CD4-positive, CD25-positive, alpha-beta regulatory T cell (primary cell): ENCODE results near the gene ZAP70. TPM values are rescaled to one million over a fixed set of nuclear protein-coding genes. Genes with fewer than 3 reads are reported as not detected.

Experiments
- ATAC-seq, 2 donors: fragments of 150-1000 bp; cut with Tn5 transposase; one replicate each; pipeline ENCODE4 v1.10.0; 2021; ENCODE audit warnings: low read depth in 2 of 2, moderate number of reproducible peaks in 2 of 2, moderate library complexity in 1 of 2
- DNase-seq, 3 donors: peaks; one replicate each; pipeline versions ENCODE4 v3.0.0 to v3.0.0-alpha.2; 2012 to 2022; ENCODE audit warnings: mixed read lengths in 1 of 3
- H3K27ac ChIP-seq: one replicate; pipeline ENCODE4 v1.7.0; 2013; ENCODE audit warnings: mild to moderate bottlenecking, low read length; ENCODE audit not compliant: insufficient read depth, poor library complexity, severe bottlenecking
- H3K27me3 ChIP-seq: one replicate; pipeline ENCODE4 v1.7.0; 2013; ENCODE audit warnings: low read length; ENCODE audit not compliant: control insufficient read depth, insufficient read depth
- H3K36me3 ChIP-seq: one replicate; pipeline ENCODE4 v1.7.0; 2013; ENCODE audit warnings: mild to moderate bottlenecking, low read length, moderate library complexity; ENCODE audit not compliant: control insufficient read depth, insufficient read depth
- H3K4me1 ChIP-seq: 2 replicates; pipeline ENCODE4 v1.7.0; 2013; ENCODE audit warnings: mild to moderate bottlenecking, low read length; ENCODE audit not compliant: insufficient read depth, control insufficient read depth, poor library complexity, severe bottlenecking
- H3K4me3 ChIP-seq: one replicate; pipeline ENCODE4 v1.7.0; 2013; ENCODE audit warnings: low read depth, mild to moderate bottlenecking, low read length, moderate library complexity
- H3K9me3 ChIP-seq, 2 experiments: 1 replicate in 1 of 2; 2 replicates in 1 of 2; pipeline ENCODE4 v1.7.0; 2013; ENCODE audit warnings: low read length in 2 of 2, mild to moderate bottlenecking in 1 of 2, moderate library complexity in 1 of 2; ENCODE audit not compliant: control insufficient read depth in 2 of 2
- H3K27ac Mint-ChIP-seq, 3 donors: one replicate each; pipeline ENCODE4 v1.8.0; 2020 to 2022; ENCODE audit warnings: mild to moderate bottlenecking in 3 of 3, mixed read lengths in 3 of 3, moderate library complexity in 2 of 3
- H3K27me3 Mint-ChIP-seq: one replicate; pipeline ENCODE4 v1.8.0; 2022; ENCODE audit warnings: mild to moderate bottlenecking, mixed read lengths
- H3K36me3 Mint-ChIP-seq: one replicate; pipeline ENCODE4 v1.8.0; 2020; ENCODE audit warnings: mixed read lengths
- H3K4me1 Mint-ChIP-seq, 4 donors: one replicate each; pipeline ENCODE4 v1.8.0; 2020 to 2022; ENCODE audit warnings: mixed read lengths in 4 of 4, mild to moderate bottlenecking in 1 of 4
- H3K4me3 Mint-ChIP-seq, 4 donors: one replicate each; pipeline ENCODE4 v1.8.0; 2020 to 2022; ENCODE audit warnings: mild to moderate bottlenecking in 4 of 4, mixed read lengths in 4 of 4, moderate library complexity in 3 of 4
- H3K9me3 Mint-ChIP-seq, 7 donors: one replicate each; pipeline ENCODE4 v1.8.0; 2020 to 2022; ENCODE audit warnings: mixed read lengths in 7 of 7, mild to moderate bottlenecking in 3 of 7, moderate library complexity in 2 of 7
- polyA plus RNA-seq, 4 donors: library from polyadenylated mRNA; unstranded; fragments of 300-500 nt; fragmentation: Illumina TruSeq; gene quantifications; one replicate each; pipeline ENCODE4 v1.2.3, GENCODE V29; 2021
- total RNA-seq: library from RNA; stranded (reverse); gene quantifications from one replicate; pipeline ENCODE4 v1.2.3, GENCODE V29; 2022

ZAP70 gene
- total and polyA plus RNA-seq, 5 donors from 2014 or later: 104 to 431 (median 133) TPM

DNA sequence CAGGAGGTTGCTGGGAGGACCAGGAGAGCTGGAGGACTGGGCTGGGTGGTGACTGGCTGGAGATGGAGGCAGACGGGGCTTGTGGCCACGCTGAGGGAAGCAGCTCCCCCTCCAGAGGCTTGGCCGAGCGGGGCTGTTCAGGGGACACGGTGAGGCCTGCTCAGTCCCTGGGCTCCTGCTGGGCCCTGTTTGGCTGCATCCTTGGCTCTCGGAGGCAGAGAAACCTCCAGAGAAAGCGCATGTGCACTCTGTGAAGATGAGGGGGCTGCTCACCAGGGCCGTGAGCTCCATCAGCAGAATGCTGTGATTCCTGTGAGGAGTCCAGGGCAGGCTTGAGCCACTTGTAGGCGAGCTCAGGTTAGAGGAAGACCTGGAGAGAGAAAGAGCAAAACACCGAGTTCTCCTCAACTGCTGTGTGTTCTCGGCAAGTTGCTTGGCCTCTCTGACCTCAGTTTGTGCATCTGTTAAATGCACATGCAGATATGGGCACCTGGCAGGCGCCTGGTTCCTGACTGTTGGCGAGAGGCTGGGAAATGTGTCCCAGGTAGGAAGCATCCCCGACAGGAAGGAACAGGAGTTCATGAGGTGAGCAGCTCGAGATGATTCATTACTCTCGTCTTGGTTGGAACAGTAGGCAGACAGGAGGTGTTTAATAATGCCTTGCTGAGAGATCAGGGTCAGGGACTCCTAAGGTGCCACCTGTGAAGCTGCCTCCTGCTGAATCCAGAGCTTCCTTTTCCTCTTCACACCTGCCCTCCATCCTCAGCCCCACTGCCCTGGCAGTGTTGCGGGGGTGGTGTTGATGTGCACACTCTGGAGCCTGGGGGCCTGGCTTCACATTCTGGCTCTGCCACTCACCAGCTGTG is 941 bp downstream of the ZAP70 start:
- H3K4me1 Mint-ChIP-seq: peaks cover 14 to 91% (median 64%) of the 10 kb centered on the region in 4 donors
- peak overlapping the region; percentile 92 for H3K27ac ChIP-seq
- peak overlapping the region; percentile 93 for H3K4me3 ChIP-seq
- H3K9me3 ChIP-seq: no peaks in the 10 kb centered on the region
- H3K27ac Mint-ChIP-seq: peak overlapping the region; percentile 100
- peaks cover 32% of the 10 kb centered on the region for H3K36me3 Mint-ChIP-seq
- no peaks in the 10 kb centered on the region for H3K27me3 ChIP-seq
- peak overlapping the region; percentile 92 to 99 (median 96) for H3K4me3 Mint-ChIP-seq
- H3K36me3 ChIP-seq: no peaks in the 10 kb centered on the region
- H3K4me1 ChIP-seq: peaks cover 85% of the 10 kb centered on the region
- no peaks in the 10 kb centered on the region for H3K27me3 Mint-ChIP-seq
- DNase-seq (peak in 1 of 3 donors; percentile 41), ATAC-seq (no peak)
- no peaks in the 10 kb centered on the region for H3K9me3 Mint-ChIP-seq

DNA sequence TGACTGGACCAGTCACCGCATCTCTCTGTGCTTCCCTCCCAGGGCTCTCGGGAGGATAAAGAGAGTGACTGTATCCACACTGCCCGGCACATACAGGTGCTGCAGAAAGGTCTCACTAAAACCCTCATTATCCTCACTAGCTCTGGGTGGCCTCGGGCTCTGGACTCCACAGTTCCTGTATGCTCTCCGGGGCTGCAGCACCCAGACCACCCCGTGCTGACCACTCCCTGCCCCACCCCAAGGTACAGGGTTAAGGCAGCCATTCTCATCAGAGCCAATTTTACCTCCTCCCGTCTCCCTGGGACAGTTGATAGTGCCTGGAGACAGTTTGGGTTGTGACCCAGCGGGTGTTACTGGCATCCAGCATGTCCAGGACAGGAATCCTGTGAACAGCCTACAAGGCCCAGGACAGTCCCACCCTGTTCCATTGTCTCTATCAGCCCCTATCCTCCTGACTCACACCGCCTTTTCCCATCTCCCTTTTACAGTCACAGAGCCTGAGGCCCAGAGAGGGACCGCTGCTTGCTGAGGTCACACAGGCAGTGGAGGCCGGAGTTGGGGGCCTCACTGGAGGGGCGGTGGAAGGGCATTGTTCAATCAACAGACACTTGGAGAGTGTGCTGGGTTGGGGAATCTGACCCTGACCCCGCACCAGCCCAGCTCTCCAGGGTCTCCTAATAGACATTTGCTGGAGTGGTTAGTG is 1.7 kb downstream of the ZAP70 start:
- H3K27ac Mint-ChIP-seq: peak overlapping the region; percentile 100
- Histone ChIP-seq H3K27me3 (no peaks in the 10 kb centered on the region), H3K9me3 (no peaks in the 10 kb centered on the region), H3K4me3 (peak overlapping the region; percentile 93), H3K4me1 (peaks cover 86% of the 10 kb centered on the region), H3K36me3 (peaks cover 4% of the 10 kb centered on the region), H3K27ac (peak overlapping the region; percentile 92)
- H3K9me3 Mint-ChIP-seq: no peaks in the 10 kb centered on the region
- H3K27me3 Mint-ChIP-seq: no peaks in the 10 kb centered on the region
- DNase-seq: no peak
- H3K36me3 Mint-ChIP-seq: peaks cover 32% of the 10 kb centered on the region
- peaks cover 11 to 92% (median 67%) of the 10 kb centered on the region in 4 donors for H3K4me1 Mint-ChIP-seq
- peak overlapping the region; percentile 92 to 99 (median 96) for H3K4me3 Mint-ChIP-seq
- no peak for ATAC-seq

DNA sequence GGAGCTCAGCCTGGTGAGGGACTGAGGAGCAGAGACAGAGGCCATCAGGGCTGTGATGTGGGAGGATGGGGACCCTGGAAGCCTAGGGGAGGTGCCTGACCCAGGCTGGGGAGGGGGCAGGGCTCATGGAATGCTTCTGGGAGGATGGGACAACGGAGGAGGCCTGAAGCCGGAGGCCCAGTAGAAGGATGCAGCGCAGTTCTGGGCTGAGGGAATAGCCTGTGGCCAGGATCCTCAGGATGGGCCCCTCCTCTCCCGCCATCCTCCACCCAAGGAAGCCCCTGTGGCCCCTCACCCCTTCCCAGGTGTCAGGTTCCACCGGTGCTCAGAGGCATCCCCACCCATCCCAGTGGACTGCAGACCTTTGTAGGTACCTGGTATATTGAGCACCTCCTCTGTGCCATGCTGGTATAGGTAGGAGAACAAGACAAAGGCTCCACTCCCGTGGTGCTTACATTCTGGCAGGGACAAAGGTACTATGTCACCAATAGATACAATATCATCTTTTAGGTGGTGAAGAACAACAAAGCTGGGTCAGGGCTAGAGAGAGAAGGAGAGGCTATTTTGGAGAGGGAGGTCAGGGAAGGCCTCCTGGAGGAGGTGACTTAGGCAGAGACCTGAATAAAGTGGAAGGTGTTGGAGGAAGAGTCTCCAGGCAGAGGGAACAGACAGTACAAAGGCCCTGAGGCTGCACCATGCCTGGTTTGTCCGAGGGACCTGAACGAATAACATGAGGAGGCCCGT is 2.7 kb downstream of the ZAP70 start:
- H3K27me3 Mint-ChIP-seq: no peaks in the 10 kb centered on the region
- peak overlapping the region; percentile 92 to 99 (median 96) for H3K4me3 Mint-ChIP-seq
- no peaks in the 10 kb centered on the region for H3K9me3 ChIP-seq
- H3K36me3 Mint-ChIP-seq: peaks cover 39% of the 10 kb centered on the region
- peak overlapping the region; percentile 93 for H3K4me3 ChIP-seq
- H3K27ac Mint-ChIP-seq: peak overlapping the region; percentile 100
- H3K4me1 Mint-ChIP-seq: peaks cover 9 to 94% (median 71%) of the 10 kb centered on the region in 4 donors
- peak overlapping the region; percentile 92 for H3K27ac ChIP-seq
- H3K9me3 Mint-ChIP-seq: no peaks in the 10 kb centered on the region
- H3K4me1 ChIP-seq: peaks cover 89% of the 10 kb centered on the region
- ATAC-seq: no peak
- peaks cover 4% of the 10 kb centered on the region for H3K36me3 ChIP-seq
- DNase-seq: no peak
- no peaks in the 10 kb centered on the region for H3K27me3 ChIP-seq

DNA sequence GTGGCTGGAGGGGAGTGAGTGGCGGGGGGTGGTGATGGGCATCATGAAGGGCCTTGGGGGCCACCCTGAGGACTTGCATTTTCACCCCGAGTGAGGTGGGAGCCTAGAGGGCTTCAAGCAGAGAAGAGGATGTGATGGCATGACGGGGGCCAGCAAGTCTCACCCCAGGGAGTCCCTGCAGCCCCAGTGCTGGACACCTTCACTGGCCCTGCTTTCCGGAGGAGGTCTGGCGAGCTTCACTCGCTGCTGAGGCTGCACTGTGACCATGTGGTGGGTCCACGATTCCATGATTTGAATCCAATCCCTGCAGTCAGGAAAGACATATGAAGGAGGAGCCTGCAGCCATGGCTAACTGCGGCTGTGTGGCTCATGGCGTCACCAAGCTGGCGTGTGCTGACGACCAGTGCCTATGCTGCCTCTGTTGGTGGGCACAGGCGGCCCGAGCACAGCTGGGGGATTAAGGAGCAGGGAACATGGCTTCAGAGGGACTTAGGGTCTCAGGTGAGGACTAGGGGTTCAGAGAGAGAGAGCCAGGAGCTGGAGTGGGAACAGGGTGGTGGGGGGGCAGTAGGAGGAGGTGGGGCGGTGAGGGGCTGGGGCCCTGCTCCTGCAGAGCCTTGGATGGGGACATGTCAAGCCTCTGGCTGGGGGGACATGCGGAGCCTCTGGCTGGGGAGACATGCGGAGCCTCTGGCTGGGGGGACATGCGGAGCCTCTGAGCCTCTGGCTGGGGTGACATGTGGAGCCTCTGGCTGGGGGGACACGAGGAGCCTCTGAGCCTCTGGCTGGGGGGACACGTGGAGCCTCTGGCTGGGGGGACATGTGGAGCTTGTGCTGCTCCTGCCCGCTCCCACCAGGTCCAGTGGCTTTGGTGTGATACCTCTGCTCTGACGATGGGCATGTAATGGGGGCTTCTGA is 3.6 kb downstream of the ZAP70 start:
- no peak for ATAC-seq
- Mint-ChIP-seq H3K4me3 (peak overlapping the region; percentile 92 to 99 (median 96)), H3K27me3 (no peaks in the 10 kb centered on the region), H3K9me3 (no peaks in the 10 kb centered on the region), H3K36me3 (peaks cover 40% of the 10 kb centered on the region), H3K27ac (peak overlapping the region; percentile 100), H3K4me1 (peaks cover 9 to 93% (median 66%) of the 10 kb centered on the region in 4 donors)
- H3K27me3 ChIP-seq: no peaks in the 10 kb centered on the region
- DNase-seq: no peak
- peak overlapping the region; percentile 93 for H3K4me3 ChIP-seq
- peaks cover 4% of the 10 kb centered on the region for H3K36me3 ChIP-seq
- peak overlapping the region; percentile 92 for H3K27ac ChIP-seq
- H3K4me1 ChIP-seq: peaks cover 94% of the 10 kb centered on the region
- no peaks in the 10 kb centered on the region for H3K9me3 ChIP-seq

DNA sequence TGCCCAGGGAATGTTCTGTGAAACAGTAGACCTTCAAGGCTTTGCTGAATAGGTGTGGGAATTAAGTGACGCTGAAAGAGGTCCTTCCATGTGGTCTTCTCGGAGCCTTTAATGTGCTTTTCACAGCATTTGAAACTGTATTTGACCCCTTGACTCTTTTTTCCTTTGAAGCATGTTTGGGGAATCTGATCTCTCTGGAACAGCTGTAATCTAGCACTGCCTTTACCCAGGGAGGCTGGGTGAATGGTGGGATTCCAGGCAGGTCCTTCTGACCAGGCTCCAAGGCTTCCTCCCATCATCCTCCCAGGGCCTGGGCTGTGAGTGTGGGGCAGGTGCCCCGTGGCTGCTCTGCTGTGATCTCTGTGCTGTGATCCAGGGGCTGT is 4.2 kb downstream of the ZAP70 start:
- Mint-ChIP-seq H3K9me3 (no peaks in the 10 kb centered on the region), H3K4me3 (peak overlapping the region; percentile 92 to 99 (median 96)), H3K4me1 (peaks cover 9 to 93% (median 65%) of the 10 kb centered on the region in 4 donors), H3K27ac (peak overlapping the region; percentile 93 to 100 (median 97)), H3K36me3 (peaks cover 41% of the 10 kb centered on the region), H3K27me3 (no peaks in the 10 kb centered on the region)
- H3K4me3 ChIP-seq: peak overlapping the region; percentile 77
- peak overlapping the region; percentile 92 for H3K27ac ChIP-seq
- H3K9me3 ChIP-seq: no peaks in the 10 kb centered on the region
- H3K36me3 ChIP-seq: peaks cover 9% of the 10 kb centered on the region
- peaks cover 95% of the 10 kb centered on the region for H3K4me1 ChIP-seq
- DNase-seq (no peak), ATAC-seq (no peak)
- no peaks in the 10 kb centered on the region for H3K27me3 ChIP-seq

DNA sequence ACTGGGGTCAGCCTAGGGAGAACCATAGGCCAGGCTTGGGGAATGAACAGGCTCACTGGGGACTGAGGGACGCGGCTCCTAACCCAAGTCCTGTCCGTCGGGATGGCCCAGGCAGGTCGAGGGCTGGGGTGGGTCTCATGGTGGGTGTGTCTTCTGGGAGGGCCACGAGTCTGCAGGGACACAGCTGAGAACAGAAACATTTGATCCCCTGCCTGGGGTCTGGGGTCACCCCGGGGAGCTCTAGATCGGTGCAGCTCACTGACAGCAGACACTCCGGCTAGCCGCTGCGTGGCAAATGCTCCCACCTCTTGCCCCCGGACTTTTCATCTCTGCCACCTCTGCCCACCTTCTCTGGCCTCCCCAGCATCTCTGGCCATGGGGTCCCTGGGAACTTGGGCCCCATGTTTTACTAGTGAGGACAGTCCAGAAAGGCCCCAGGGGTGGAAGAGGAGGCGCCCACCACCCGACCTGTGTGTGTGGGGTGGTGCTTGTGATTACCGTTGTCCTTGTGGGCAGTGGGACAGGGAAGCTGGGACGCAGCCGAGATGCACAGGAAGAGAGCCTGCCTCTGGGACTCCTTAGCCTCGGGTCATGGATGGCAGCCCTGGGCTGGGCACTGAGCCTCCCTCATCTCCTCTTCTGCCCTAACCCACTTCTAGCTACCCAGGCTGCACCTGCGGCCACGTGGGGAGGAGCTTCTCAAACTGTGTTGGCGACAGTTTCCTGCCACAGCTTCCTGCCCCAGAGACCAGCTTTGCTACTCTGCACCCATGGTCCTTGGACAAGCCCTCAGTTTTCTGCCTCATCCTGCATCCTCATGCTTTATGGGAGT is 4.9 kb downstream of the ZAP70 start:
- DNase-seq (peak; percentile 55 to 89 (median 73)), ATAC-seq (peak; percentile 93 to 95)
- Mint-ChIP-seq H3K27me3 (no peaks in the 10 kb centered on the region), H3K9me3 (no peaks in the 10 kb centered on the region), H3K4me3 (peak overlapping the region; percentile 92 to 99 (median 96)), H3K4me1 (peaks cover 7 to 92% (median 67%) of the 10 kb centered on the region in 4 donors), H3K27ac (peak overlapping the region; percentile 93 to 100 (median 97)), H3K36me3 (peaks cover 46% of the 10 kb centered on the region)
- H3K36me3 ChIP-seq: peaks cover 14% of the 10 kb centered on the region
- H3K4me3 ChIP-seq: peak overlapping the region; percentile 77
- peak overlapping the region; percentile 92 for H3K27ac ChIP-seq
- no peaks in the 10 kb centered on the region for H3K27me3 ChIP-seq
- no peaks in the 10 kb centered on the region for H3K9me3 ChIP-seq
- H3K4me1 ChIP-seq: peaks cover 95% of the 10 kb centered on the region
